Psoas muscle (tissue), 8 donors: ENCODE results near the gene URB1. TPM values are rescaled to one million over a fixed set of nuclear protein-coding genes. Genes with fewer than 3 reads are reported as not detected.

Experiments used
- ATAC-seq, 4 donors: fragments of 200-7000 bp; cut with Tn5 transposase; one replicate each; pipeline ENCODE4 v1.9.1; 2020; ENCODE audit warnings: moderate library complexity in 3 of 4, mild to moderate bottlenecking in 2 of 4
- DNase-seq, 2 donors: peaks; one replicate each; pipeline ENCODE4 v3.0.0-alpha.2; 2020
- H3K27ac ChIP-seq: fragments of 200-600 bp; one replicate; pipeline ENCODE4 v1.8.0; 2022
- H3K27me3 ChIP-seq, 3 donors: fragments of 200-600 bp in 1 of 3; one replicate each; pipeline versions ENCODE4 v1.6.1 to v1.8.0; 2013 to 2022; ENCODE audit warnings: low read length in 2 of 3, mild to moderate bottlenecking in 2 of 3, moderate library complexity in 1 of 3; ENCODE audit not compliant: insufficient read depth in 3 of 3
- H3K36me3 ChIP-seq, 2 donors: fragments of 200-600 bp in 1 of 2; one replicate each; pipeline versions ENCODE4 v1.6.1 to v1.8.0; 2013 to 2022; ENCODE audit warnings: low read depth in 1 of 2, mild to moderate bottlenecking in 1 of 2, moderate library complexity in 1 of 2; ENCODE audit not compliant: insufficient read depth in 1 of 2
- H3K4me1 ChIP-seq: fragments of 200-600 bp; one replicate; pipeline ENCODE4 v1.8.0; 2022
- H3K4me3 ChIP-seq: fragments of 200-600 bp; one replicate; pipeline ENCODE4 v1.8.0; 2022; ENCODE audit warnings: mild to moderate bottlenecking
- H3K9me3 ChIP-seq: fragments of 200-600 bp; one replicate; pipeline ENCODE4 v1.8.0; 2022
- CTCF ChIP-seq: fragments of 200-600 bp; IDR thresholded peaks from one replicate; pipeline ENCODE4 v1.8.0; 2022; ENCODE audit warnings: antibody characterized with exemption
- WGBS, 3 donors: extraction: QIAGEN DNeasy Blood & Tissue Kit; methylation state at CpG; one replicate each; pipeline versions ENCODE4 v1.1.6 to v1.1.7; 2013; 5-methylcytosine and 5-hydroxymethylcytosine counted together
- intact Hi-C, 2 donors: fragments of 100-400 bp; cut with DNase I; formaldehyde crosslinking; loops; one replicate each; pipeline versions ENCODE4 v1.11.0 to v1.14.2; 2022
- polyA plus RNA-seq, 3 donors: library from polyadenylated mRNA; stranded (reverse); fragments of 200-250 nt; gene quantifications; one replicate each; pipeline ENCODE4 v1.2.3, GENCODE V29; 2013
- total RNA-seq, 4 donors: library from RNA; stranded (reverse); fragmentation: NEBNext Ultra II Directional in 2 of 4; extraction: Animal tissue kit (Norgen Biotek cat#: 25700) in 2 of 4; gene quantifications; one replicate each; pipeline versions ENCODE4 v1.2.1 to v1.2.4, GENCODE V29; 2021 to 2023
- donor health status: healthy with polysubstance abuse.
- donor health status: DM: no; HTN: no; CAD: no; lungs with moderate emphysema.
- donor health status: Bipolar disorder and iron deficiency.
- donor health status: healthy.
- donor health status: DM: yes; HTN: yes; CAD: no.
- donor health status: DM: no; HTN: no; CAD: no.
- donor health status: DM: no; HTN: no; CAD: no.
- donor health status: DM: yes; HTN: yes; CAD: no.

Gene URB1
- total and polyA plus RNA-seq, 7 donors: 4.8 to 19.8 (median 12.9) TPM

GRCh38 chr21:32414579-32415358, 22.0 kb upstream of the URB1 start:
- Histone ChIP-seq H3K4me3 (peak overlapping the region; percentile 86), H3K27me3 (no peaks in the 10 kb centered on the region), H3K4me1 (peaks cover 7% of the 10 kb centered on the region), H3K27ac (no peak overlapping the region), H3K9me3 (no peaks in the 10 kb centered on the region), H3K36me3 (peaks cover 0 to 5% of the 10 kb centered on the region in 2 donors)
- no peak for ATAC-seq
- no peak for DNase-seq
- TF ChIP-seq CTCF: no peak
- 54 to 62% (median 61%) methylated on average over 8 of the region's 8 CpGs for WGBS, 3 donors
- intact Hi-C loops: loop anchor here in 1 of 2 donors (5.0 kb wide), 1 partner anchor 43 kb away; no protein-coding TSS in a partner anchor

DNA sequence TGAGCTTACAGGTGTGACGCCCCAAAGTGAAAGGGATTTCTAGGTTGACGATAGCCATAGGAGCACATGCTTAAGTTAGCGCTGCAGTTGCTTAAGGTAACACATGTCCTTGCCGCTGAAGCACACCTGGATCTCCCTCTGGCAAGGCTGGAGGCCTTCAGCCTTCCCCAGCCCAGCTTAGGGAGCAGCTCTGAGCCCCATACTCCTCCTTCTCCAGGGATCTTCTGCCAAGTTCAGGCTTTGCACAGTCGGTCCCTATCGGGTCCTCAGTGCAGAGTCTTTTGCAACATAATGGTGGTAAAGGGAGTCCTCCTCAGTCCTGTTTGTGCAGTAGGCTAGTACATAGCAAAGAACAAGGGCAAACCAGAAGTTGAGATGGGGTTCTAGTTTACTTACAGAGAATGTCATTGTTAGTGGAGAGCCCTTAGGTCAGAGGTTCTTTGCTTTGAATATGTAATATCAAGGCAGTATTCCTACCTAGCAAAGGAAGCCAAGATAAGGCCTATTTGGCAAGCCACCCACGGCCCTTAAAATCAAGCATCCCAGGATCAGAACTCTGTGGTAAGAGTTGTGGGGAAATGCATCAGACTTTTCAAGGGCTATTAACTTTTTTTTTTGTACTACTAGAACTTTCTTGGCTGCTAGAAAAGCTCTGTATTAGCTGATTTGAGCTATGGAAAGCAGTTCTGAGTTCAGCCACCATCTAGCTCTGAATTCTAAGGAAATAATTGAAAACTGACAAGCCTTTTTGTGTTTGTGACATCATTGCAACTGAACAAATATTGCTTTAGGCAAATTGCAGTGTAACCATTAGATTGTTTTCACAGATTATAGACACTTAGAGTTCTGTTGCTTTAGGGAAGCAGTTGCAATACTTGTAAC, 21.1 kb upstream of the URB1 start:
- H3K4me1 ChIP-seq: peaks cover 7% of the 10 kb centered on the region
- peaks cover 0 to 5% of the 10 kb centered on the region in 2 donors for H3K36me3 ChIP-seq
- H3K27ac ChIP-seq: peak overlapping the region; percentile 82
- no peaks in the 10 kb centered on the region for H3K27me3 ChIP-seq
- peak overlapping the region; percentile 86 for H3K4me3 ChIP-seq
- no peak for TF ChIP-seq CTCF
- WGBS, 3 donors: 52 to 57% (median 53%) methylated on average over 7 of the region's 7 CpGs
- intact Hi-C loops: loop anchor here in 1 of 2 donors (5.0 kb wide), 1 partner anchor 43 kb away; no protein-coding TSS in a partner anchor
- H3K9me3 ChIP-seq: no peaks in the 10 kb centered on the region
- ATAC-seq: no peak
- DNase-seq: peak in 1 of 2 donors; percentile 46

DNA sequence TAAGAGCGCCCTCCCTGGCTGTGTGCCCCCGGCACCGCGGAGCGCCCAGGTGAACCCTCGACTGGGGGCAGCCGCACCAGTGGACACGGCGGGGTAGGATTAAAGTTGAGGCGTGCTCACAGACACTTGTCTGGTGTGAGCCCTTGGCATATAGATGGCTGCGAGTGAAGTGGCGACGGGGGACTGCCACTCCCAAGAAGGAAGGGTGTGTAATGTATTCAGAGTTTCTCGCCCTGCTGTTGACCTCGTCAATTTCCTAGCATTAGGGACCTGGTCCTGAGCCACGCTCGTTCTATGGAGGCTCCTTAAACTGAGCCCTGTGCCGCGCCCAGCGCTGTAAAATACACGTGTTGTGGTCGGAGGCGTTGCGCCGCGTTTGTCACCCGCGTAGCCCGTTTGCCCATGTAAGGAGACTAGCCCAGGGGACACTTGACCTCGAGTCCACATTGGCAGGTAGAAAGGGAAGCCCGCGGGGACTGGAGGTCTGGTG, 20.2 kb upstream of the URB1 start:
- peak overlapping the region; percentile 82 for H3K27ac ChIP-seq
- no peaks in the 10 kb centered on the region for H3K9me3 ChIP-seq
- WGBS, 3 donors: 16 to 26% (median 25%) methylated on average over 32 of the region's 32 CpGs
- H3K4me1 ChIP-seq: peaks cover 7% of the 10 kb centered on the region
- peaks cover 0 to 5% of the 10 kb centered on the region in 2 donors for H3K36me3 ChIP-seq
- intact Hi-C loops: loop anchor here in 1 of 2 donors (5.0 kb wide), 1 partner anchor 44 kb away; no protein-coding TSS in a partner anchor
- ATAC-seq (peak in 2 of 4 donors; percentile 1 to 2), DNase-seq (peak; percentile 39 to 68)
- no peaks in the 10 kb centered on the region for H3K27me3 ChIP-seq
- H3K4me3 ChIP-seq: peak overlapping the region; percentile 86
- TF ChIP-seq CTCF: no peak

- Histone ChIP-seq H3K27ac (peak within 1 kb of the TSS; percentile 82), H3K27me3 (no peaks in the 10 kb centered on the region), H3K36me3 (no peaks in the 10 kb centered on the region), H3K4me1 (peaks cover 7% of the 10 kb centered on the region), H3K9me3 (no peaks in the 10 kb centered on the region), H3K4me3 (peak within 1 kb of the TSS; percentile 86)
- WGBS, 3 donors: 0 to 1% (median 0%) methylated on average over 81 to 104 of the region's 104 CpGs
- peak; percentile 26 for TF ChIP-seq CTCF
- intact Hi-C loops: loop anchor here in 1 of 2 donors (5.0 kb wide), 1 partner anchor 45 kb away; no protein-coding TSS in a partner anchor
- DNase-seq: peak; percentile 74 to 84
- ATAC-seq: peak; percentile 72 to 81 (median 80)
These were observed 19.6 kb upstream of the URB1 start, which contains the start of gene EVA1C for GRCh38 chr21:32412162-32413014. EVA1C (plus strand) TSS chr21:32412706; CDS start chr21:32412854, 148 bp downstream.
